HG03571 (cell line): Measurements from ENCODE around the gene ZNF692.
"Not testable (repeated sequence)": the region's sequence is repeated elsewhere in the genome, so short reads cannot be mapped to it uniquely, and the experiment has no call there.

ENCODE experiments used
- ATAC-seq: cut with Tn5 transposase; IDR thresholded peaks from one replicate; pipeline ENCODE4 v1.9.1; 2021; ENCODE audit not compliant: unreplicated experiment

The ZNF692 gene

GRCh38 chr1:248858891-248859889 lies at the start of gene ZNF692:
Gene ZNF692 (minus strand): TSS chr1:248859085. CDS start chr1:248858309, 776 bp downstream.
- peak; percentile 62 for ATAC-seq

DNA sequence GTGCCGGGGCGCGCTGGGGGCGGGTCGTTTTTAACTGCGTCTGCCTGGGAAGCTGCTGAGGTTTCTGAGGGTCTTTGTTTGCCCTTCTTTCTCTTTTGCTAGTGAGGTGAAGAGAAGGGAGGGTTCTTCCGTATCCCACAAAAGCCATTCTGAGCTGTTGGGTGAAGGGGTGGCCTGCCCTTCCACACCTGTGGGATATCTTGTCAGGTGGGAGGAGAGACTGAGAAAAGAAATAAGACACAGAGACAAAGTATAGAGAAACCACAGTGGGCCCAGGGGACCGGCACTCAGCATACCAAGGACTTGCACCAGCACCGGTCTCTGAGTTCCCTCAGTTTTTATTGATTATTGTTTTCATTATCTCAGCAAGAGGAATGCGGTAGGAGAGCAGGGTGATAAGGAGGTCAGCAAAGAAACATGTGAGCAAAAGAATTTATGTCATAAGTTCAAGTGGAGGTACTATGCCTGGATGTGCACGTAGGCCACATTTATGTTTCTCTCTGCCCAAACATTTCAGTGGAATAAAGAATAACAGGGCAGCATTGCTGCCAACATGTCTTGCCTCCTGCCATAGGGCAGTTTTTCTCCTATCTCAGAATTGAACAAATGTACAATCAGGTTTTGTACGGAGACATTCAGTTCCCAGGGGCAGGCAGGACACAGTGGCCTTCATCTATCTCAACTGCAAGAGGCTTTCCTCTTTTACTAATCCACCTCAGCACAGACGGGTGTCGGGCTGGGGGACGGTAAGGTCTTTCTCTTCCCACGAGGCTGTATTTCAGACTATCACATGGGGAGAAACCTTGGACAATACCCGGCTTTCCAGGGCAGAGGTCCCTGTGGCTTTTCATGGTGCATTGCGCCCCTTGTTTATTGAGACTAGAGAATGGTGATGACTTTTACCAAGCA lies 48.1 kb upstream of the ZNF692 start:
- peak; percentile 15 for ATAC-seq

- peak; percentile 94 for ATAC-seq
Measured at GRCh38 chr1:248906009-248906752, 47.3 kb upstream of the ZNF692 start, which contains the start of gene PGBD2. Gene PGBD2 (plus strand): TSS chr1:248906235. CDS start chr1:248913863, 7,628 bp downstream.

- ATAC-seq = no peak
Measured at GRCh38 chr1:248905662-248906008, 46.8 kb upstream of the ZNF692 start.

DNA sequence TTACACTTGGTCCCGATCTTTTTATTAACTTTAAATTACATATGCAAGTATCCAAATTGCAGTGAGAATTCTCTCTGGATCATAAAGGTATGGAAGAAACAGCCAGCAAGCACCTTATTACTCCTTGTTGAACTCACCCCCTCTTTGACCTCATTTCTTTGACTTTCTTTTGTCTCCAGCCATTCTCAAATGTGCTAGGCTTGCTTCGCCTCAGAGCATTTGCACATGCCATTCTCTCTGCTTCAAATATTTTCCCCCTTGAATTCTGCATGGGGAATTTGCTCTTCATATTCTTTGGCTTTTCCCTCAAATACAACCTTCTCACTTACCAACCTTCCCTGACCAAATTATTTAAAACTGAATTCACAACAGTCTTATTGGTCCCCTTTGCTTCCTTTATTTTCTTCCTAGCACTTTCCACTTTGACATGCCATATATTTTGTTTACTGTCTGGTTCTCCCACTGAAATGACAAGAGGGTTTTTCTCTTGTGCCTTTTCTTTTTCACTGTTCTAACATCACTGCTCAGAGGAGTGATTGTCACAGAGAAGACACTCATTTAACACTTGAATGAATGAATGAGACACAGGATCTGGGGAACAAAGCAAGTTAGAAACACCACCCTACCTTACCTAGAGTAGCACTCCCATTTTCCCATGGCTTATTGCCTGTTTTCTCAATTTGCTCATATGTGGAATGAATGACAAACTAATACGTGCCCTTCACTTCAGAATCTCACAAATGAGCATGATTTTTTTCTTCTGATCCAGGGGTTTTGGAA lies 45.7 kb upstream of the ZNF692 start:
- no peak for ATAC-seq

GRCh38 chr1:248901578-248901977 lies 42.7 kb upstream of the ZNF692 start:
- ATAC-seq = no peak

DNA sequence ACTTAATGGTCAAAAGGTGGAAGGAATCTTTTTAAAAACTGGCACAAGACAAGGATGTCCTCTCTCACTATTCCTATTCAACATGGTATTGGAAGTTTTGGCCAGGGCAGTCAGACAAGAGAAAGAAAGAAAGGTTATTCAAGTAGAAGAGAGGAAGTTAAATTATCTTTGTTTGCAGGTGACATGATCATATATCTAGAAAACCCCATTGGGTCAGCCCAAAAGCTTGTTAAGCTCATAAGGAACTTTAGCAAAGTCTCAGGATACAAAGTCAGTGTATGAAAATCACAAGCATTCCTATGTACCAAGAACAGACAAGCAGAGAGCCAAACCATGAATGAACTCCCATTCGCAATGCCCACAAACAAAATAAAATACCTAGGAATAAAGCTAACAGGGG lies 41.8 kb upstream of the ZNF692 start:
- no peak for ATAC-seq

- no peak for ATAC-seq
Measured at GRCh38 chr1:248897412-248898337, 38.8 kb upstream of the ZNF692 start.

DNA sequence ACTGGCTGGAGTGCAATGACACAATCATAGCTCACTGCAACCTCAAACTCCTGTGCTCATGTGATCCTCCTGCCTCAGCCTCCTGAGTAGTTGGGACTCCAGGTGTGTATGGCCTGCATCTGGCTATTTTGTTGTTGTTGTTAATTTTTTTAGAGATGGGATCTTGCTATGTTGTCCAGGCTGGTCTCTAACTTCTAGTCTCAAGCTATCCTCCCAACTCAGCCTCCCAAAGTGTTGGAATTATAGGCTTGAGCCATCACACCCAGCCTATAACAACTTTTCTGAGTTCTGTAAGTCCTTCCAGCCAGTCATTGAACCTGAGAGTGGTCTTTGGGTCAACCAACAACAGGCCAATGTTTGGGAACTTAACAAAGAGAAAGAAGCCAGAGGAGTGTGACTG lies 36.0 kb upstream of the ZNF692 start:
- ATAC-seq = no peak

GRCh38 chr1:248892590-248892989 lies 33.7 kb upstream of the ZNF692 start:
- ATAC-seq = no peak

DNA sequence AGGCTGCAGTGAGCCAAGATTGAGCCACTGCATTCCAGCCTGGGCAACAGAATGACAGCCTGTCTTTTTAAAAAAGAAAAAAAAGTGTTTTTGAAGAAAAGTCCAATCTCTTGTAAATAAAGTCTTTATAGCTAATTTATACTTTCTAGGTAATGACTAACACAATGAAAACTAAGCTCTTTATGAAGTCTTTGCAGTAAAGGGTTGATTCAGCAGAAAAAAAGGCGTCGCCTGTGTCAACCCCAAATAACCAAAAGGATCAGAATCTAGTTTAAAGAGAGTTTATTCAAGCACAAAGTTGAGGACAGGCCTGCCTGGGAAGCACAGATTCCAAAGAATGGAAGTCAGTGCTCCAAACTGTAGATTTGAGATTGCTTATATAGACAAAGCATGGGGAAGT lies 32.9 kb upstream of the ZNF692 start:
- ATAC-seq = no peak

- ATAC-seq = no peak
Measured at GRCh38 chr1:248890549-248891498, 31.9 kb upstream of the ZNF692 start.

DNA sequence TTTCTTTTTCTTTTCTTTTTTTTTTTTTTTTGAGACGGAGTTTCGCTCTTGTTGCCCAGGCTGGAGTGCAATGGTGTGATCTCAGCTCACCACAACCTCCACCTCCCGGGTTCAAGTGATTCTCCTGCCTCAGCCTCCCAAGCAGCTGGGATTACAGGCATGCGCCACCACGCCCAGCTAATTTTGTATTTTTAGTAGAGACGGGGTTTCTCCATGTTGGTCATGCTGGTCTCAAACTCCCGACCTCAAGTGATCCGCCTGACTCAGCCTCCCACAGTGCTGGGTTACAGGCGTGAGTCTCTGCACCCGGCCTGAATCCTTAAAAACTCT lies 31.0 kb upstream of the ZNF692 start:
- not testable (repeated sequence) for ATAC-seq

DNA sequence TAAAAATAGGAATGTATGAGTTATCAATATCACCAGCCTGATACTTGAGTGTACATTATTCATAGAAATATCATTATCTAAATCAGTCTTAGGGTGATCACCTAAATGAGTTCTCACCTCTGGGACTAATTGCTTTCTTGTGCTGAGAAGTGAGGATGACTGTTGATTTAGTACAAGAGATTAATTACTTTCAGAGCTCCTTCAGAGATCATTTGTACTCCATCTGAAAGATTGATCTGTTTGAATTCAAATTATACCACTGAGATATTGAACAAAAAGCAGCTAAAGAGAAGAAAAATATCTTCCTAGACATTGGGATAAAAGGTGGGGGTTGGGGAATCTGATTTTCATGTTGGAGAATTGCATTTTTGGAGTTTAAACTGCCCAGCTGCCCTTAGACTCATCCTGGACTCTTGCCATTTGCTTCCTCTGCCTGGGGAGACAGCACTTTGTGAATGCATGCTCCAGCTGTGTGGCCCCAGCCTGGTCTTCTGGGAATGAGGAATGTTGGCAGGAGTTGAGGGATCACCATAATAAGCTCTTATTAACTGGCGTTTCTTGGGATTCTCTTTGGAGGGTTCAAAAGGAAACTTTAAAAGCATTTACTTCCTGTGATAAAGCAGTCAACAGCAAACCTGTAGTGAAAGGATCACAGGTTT lies 27.5 kb upstream of the ZNF692 start:
- ATAC-seq = no peak

- no peak for ATAC-seq
Measured at GRCh38 chr1:248885646-248886045, 26.8 kb upstream of the ZNF692 start.

- ATAC-seq = no peak
Measured at GRCh38 chr1:248884632-248885295, 25.9 kb upstream of the ZNF692 start.

DNA sequence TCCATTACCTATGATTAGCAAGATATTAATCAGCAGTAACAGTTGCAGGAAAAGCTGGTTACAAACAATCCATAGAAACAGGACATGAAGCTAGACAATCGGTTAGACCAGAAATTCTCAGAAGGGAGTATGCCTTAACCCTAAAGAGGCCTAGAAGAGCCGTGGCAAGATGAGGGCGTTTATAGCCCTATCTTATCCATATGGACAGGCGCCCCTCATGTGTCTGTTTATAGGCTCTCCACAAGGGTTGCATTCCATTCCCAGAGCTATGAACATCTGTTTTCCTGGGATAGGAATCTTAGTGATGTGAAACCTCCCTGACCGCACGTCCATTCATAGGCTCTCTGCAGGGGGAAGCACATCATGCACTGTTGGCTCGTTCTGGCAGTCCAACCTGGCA lies 23.5 kb upstream of the ZNF692 start:
- ATAC-seq = not testable (repeated sequence)
